Left ventricle myocardium inferior (tissue), 1 donor: ENCODE results near the gene TMPRSS3. TPM values are rescaled to one million over a fixed set of nuclear protein-coding genes. Genes with fewer than 3 reads are reported as not detected.

ENCODE experiments used
- DNase-seq: peaks from one replicate; pipeline ENCODE4 v3.0.0-alpha.2; 2020
- H3K27ac ChIP-seq: fragments of 200-600 bp; replicated peaks from 2 replicates; pipeline ENCODE4 v1.8.0; 2021
- H3K27me3 ChIP-seq: fragments of 200-600 bp; 2 replicates; pipeline ENCODE4 v1.8.0; 2021; ENCODE audit warnings: low read depth
- H3K36me3 ChIP-seq: fragments of 200-600 bp; 2 replicates; pipeline ENCODE4 v1.8.0; 2021
- H3K4me1 ChIP-seq: fragments of 200-600 bp; 2 replicates; pipeline ENCODE4 v1.8.0; 2021
- H3K4me3 ChIP-seq: fragments of 200-600 bp; 2 replicates; pipeline ENCODE4 v1.8.0; 2021; ENCODE audit warnings: mild to moderate bottlenecking, moderate library complexity
- H3K9me3 ChIP-seq: fragments of 200-600 bp; replicated peaks from 2 replicates; pipeline ENCODE4 v1.8.0; 2021
- CTCF ChIP-seq: fragments of 200-600 bp; IDR thresholded peaks from 2 replicates; pipeline ENCODE4 v1.8.0; 2021; ENCODE audit warnings: antibody characterized with exemption, mild to moderate bottlenecking, borderline replicate concordance
- intact Hi-C: fragments of 100-400 bp; cut with micrococcal nuclease; formaldehyde crosslinking; loops from one replicate; pipeline ENCODE4 v1.11.0; 2022
- total RNA-seq: library from RNA; stranded (reverse); fragmentation: NEBNext Ultra II Directional; extraction: Animal tissue kit (Norgen Biotek cat#: 25700); gene quantifications from one replicate; pipeline ENCODE4 v1.2.1, GENCODE V29; 2021
- donor health status: DM: no; HTN: yes; CAD: no; lungs with severe emphysema.

The TMPRSS3 gene
- total RNA-seq, 1 donor from 2014 or later = not detected

GRCh38 chr21:42337830-42338728 lies 57.8 kb downstream of the TMPRSS3 start:
- DNase-seq = peak; percentile 50
- Histone ChIP-seq H3K4me1 (no peaks in the 10 kb centered on the region), H3K4me3 (no peak overlapping the region), H3K27ac (no peak overlapping the region), H3K9me3 (no peaks in the 10 kb centered on the region), H3K27me3 (peaks cover 46% of the 10 kb centered on the region), H3K36me3 (no peaks in the 10 kb centered on the region)
- TF ChIP-seq CTCF = peak; percentile 71
- intact Hi-C loops = no loop called here

GRCh38 chr21:42337276-42337675 lies 58.6 kb downstream of the TMPRSS3 start:
- intact Hi-C loops = no loop called here
- Histone ChIP-seq H3K9me3 (no peaks in the 10 kb centered on the region), H3K27ac (no peak overlapping the region), H3K4me3 (no peak overlapping the region), H3K36me3 (no peaks in the 10 kb centered on the region), H3K27me3 (peaks cover 50% of the 10 kb centered on the region), H3K4me1 (no peaks in the 10 kb centered on the region)
- no peak for DNase-seq
- TF ChIP-seq CTCF = no peak

- Histone ChIP-seq H3K27ac (no peak overlapping the region), H3K27me3 (peaks cover 50% of the 10 kb centered on the region), H3K4me1 (no peaks in the 10 kb centered on the region), H3K36me3 (no peaks in the 10 kb centered on the region), H3K9me3 (peaks cover 12% of the 10 kb centered on the region), H3K4me3 (no peak overlapping the region)
- intact Hi-C loops = no loop called here
- TF ChIP-seq CTCF = no peak
- no peak for DNase-seq
Observed at GRCh38 chr21:42336054-42336453, 59.8 kb downstream of the TMPRSS3 start.

GRCh38 chr21:42332557-42333317 lies 63.1 kb downstream of the TMPRSS3 start:
- H3K36me3 ChIP-seq = no peaks in the 10 kb centered on the region
- peaks cover 50% of the 10 kb centered on the region for H3K27me3 ChIP-seq
- peaks cover 26% of the 10 kb centered on the region for H3K9me3 ChIP-seq
- no peak overlapping the region for H3K27ac ChIP-seq
- DNase-seq = no peak
- intact Hi-C loops = no loop called here
- H3K4me1 ChIP-seq = no peaks in the 10 kb centered on the region
- H3K4me3 ChIP-seq = no peak overlapping the region
- TF ChIP-seq CTCF = no peak

GRCh38 chr21:42331660-42332059 lies 64.2 kb downstream of the TMPRSS3 start:
- intact Hi-C loops = no loop called here

More at GRCh38 chr21:42331660-42332059, 64.2 kb downstream of the TMPRSS3 start:
- no peak overlapping the region for H3K27ac ChIP-seq
- H3K27me3 ChIP-seq = peaks cover 39% of the 10 kb centered on the region
- H3K36me3 ChIP-seq = no peaks in the 10 kb centered on the region
- H3K4me1 ChIP-seq = no peaks in the 10 kb centered on the region
- H3K4me3 ChIP-seq = no peak overlapping the region
- H3K9me3 ChIP-seq = peaks cover 26% of the 10 kb centered on the region
- TF ChIP-seq CTCF = no peak
- DNase-seq = no peak
